ENCODE data around the gene CABLES2. TPM values are rescaled to one million over a fixed set of nuclear protein-coding genes. Genes with fewer than 3 reads are reported as not detected.

The CABLES2 gene
- total RNA-seq, 1 donor from 2014 or later: 8.1 TPM

- no peak for DNase-seq (ENCODE audit: low spot score)
- Histone ChIP-seq H3K36me3 (no peaks in the 10 kb centered on the region), H3K4me1 (peaks cover 25% of the 10 kb centered on the region), H3F3A (ENCODE audit: low read depth) (no peaks in the 10 kb centered on the region), H3K27ac (no peak overlapping the region), H3K9ac (no peak overlapping the region), H2AFZ (replicated peaks) (no peak overlapping the region), H3K4me2 (no peak overlapping the region), H3K4me3 (no peak overlapping the region), H3K27me3 (no peaks in the 10 kb centered on the region), H4K20me1 (ENCODE audit: low read depth) (peaks cover 48% of the 10 kb centered on the region), H3K9me3 (ENCODE audit: low read depth) (no peaks in the 10 kb centered on the region), H3K79me2 (ENCODE audit: low read depth) (peaks cover 31% of the 10 kb centered on the region)
- Mint-ChIP-seq H3K36me3 (peaks cover 6% of the 10 kb centered on the region), H3K4me3 (no peak overlapping the region), H3K4me1 (peaks cover 7% of the 10 kb centered on the region), H3K9me3 (peaks cover 7% of the 10 kb centered on the region), H3K27ac (no peak overlapping the region), H3K27me3 (ENCODE audit: insufficient read depth, low read depth) (peaks cover 4% of the 10 kb centered on the region)
- no peak for TF ChIP-seq EZH2phosphoT487 (IDR thresholded peaks at IDR 0.05)
- TF ChIP-seq, protein P1, sequence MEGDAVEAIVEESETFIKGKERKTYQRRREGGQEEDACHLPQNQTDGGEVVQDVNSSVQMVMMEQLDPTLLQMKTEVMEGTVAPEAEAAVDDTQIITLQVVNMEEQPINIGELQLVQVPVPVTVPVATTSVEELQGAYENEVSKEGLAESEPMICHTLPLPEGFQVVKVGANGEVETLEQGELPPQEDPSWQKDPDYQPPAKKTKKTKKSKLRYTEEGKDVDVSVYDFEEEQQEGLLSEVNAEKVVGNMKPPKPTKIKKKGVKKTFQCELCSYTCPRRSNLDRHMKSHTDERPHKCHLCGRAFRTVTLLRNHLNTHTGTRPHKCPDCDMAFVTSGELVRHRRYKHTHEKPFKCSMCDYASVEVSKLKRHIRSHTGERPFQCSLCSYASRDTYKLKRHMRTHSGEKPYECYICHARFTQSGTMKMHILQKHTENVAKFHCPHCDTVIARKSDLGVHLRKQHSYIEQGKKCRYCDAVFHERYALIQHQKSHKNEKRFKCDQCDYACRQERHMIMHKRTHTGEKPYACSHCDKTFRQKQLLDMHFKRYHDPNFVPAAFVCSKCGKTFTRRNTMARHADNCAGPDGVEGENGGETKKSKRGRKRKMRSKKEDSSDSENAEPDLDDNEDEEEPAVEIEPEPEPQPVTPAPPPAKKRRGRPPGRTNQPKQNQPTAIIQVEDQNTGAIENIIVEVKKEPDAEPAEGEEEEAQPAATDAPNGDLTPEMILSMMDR (IDR thresholded peaks at IDR 0.05): no peak
- TF ChIP-seq EZH2 (IDR thresholded peaks at IDR 0.05): no peak
These were observed 53.6 kb downstream of the CABLES2 start for GRCh38 chr20:62353289-62354030.

DNA sequence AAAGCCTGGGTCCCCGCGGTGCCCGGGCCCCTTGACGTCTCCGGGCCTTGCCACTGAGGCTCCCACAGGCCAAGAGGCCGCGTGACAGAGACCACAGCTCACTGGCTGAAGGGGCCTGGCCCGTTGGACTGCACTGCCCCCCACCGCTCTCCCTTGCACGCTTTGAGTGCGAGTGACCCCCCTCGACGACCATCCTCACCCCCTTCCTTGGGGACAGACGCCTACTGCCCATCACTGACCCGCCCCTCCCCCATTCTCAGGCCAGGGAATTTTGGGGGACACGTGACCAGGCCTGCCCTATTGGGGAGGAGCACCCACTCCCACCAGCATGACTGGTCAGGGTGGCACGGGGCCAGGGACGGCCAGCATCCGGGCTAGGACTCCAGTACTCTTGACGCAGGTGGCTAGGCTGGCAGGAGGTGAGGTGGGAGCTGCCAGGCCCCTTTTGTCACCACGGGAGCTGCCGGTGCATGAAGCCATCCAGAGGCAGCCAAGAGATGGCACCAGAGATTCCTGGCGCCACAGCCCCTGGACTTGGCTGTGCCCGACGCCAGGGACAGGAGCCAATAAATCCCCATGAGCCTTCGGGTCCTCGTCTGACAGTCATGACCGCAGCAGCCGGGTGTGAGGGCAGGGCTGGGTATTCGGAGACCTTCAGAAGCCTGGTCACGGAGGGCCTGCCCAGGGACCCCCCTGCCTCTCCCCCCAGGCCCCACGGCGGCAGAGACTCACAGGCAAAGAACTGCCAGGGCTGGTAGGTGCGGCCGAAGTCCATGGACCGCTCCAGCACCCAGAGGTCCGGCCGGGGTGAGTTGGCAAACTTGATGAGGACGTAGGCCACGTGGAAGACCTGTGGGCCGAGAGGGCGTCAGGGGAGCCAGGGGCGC lies 54.4 kb downstream of the CABLES2 start:
- no peak overlapping the region for H3K27ac Mint-ChIP-seq
- H3K9me3 Mint-ChIP-seq: peaks cover 7% of the 10 kb centered on the region
- H3K4me3 Mint-ChIP-seq: no peak overlapping the region
- H3K27ac ChIP-seq: no peak overlapping the region
- no peaks in the 10 kb centered on the region for H3K36me3 ChIP-seq
- peaks cover 7% of the 10 kb centered on the region for H3K4me1 Mint-ChIP-seq
- peaks cover 4% of the 10 kb centered on the region for H3K27me3 Mint-ChIP-seq (ENCODE audit: insufficient read depth, low read depth)
- no peaks in the 10 kb centered on the region for H3F3A ChIP-seq (ENCODE audit: low read depth)
- H3K36me3 Mint-ChIP-seq: peaks cover 11% of the 10 kb centered on the region
- H3K4me3 ChIP-seq: no peak overlapping the region
- TF ChIP-seq EZH2phosphoT487 (IDR thresholded peaks at IDR 0.05) (no peak), EZH2 (IDR thresholded peaks at IDR 0.05) (no peak)
- TF ChIP-seq, protein P1 (IDR thresholded peaks at IDR 0.05): no peak
- H4K20me1 ChIP-seq (ENCODE audit: low read depth): peaks cover 42% of the 10 kb centered on the region
- H3K4me2 ChIP-seq: no peak overlapping the region
- no peaks in the 10 kb centered on the region for H3K27me3 ChIP-seq
- H3K9me3 ChIP-seq (ENCODE audit: low read depth): no peaks in the 10 kb centered on the region
- no peak overlapping the region for H3K9ac ChIP-seq
- H3K79me2 ChIP-seq (ENCODE audit: low read depth): peaks cover 26% of the 10 kb centered on the region
- H2AFZ ChIP-seq (replicated peaks): no peak overlapping the region
- DNase-seq (ENCODE audit: low spot score): no peak
- peaks cover 25% of the 10 kb centered on the region for H3K4me1 ChIP-seq

GRCh38 chr20:62351469-62352401 lies 55.4 kb downstream of the CABLES2 start:
- Mint-ChIP-seq H3K9me3 (peaks cover 7% of the 10 kb centered on the region), H3K4me3 (no peak overlapping the region), H3K27me3 (ENCODE audit: insufficient read depth, low read depth) (peaks cover 4% of the 10 kb centered on the region), H3K36me3 (peaks cover 11% of the 10 kb centered on the region), H3K4me1 (peaks cover 7% of the 10 kb centered on the region), H3K27ac (no peak overlapping the region)
- H3K9ac ChIP-seq: no peak overlapping the region
- H2AFZ ChIP-seq (replicated peaks): no peak overlapping the region
- no peak for DNase-seq (ENCODE audit: low spot score)
- H4K20me1 ChIP-seq (ENCODE audit: low read depth): peaks cover 33% of the 10 kb centered on the region
- H3K27me3 ChIP-seq: no peaks in the 10 kb centered on the region
- H3K9me3 ChIP-seq (ENCODE audit: low read depth): no peaks in the 10 kb centered on the region
- no peaks in the 10 kb centered on the region for H3F3A ChIP-seq (ENCODE audit: low read depth)
- H3K4me3 ChIP-seq: no peak overlapping the region
- H3K4me2 ChIP-seq: no peak overlapping the region
- no peaks in the 10 kb centered on the region for H3K36me3 ChIP-seq
- peaks cover 25% of the 10 kb centered on the region for H3K4me1 ChIP-seq
- H3K79me2 ChIP-seq (ENCODE audit: low read depth): peaks cover 21% of the 10 kb centered on the region
- no peak overlapping the region for H3K27ac ChIP-seq
- no peak for TF ChIP-seq EZH2 (IDR thresholded peaks at IDR 0.05)
- no peak for TF ChIP-seq EZH2phosphoT487 (IDR thresholded peaks at IDR 0.05)
- TF ChIP-seq, protein P1 (IDR thresholded peaks at IDR 0.05): no peak
